ENCODE results near the gene HOXD10. TPM values are rescaled to one million over a fixed set of nuclear protein-coding genes. Genes with fewer than 3 reads are reported as not detected.

Gene HOXD10
- total RNA-seq, 1 donor from 2014 or later = not detected

GRCh38 chr2:176111846-176112374, 4.7 kb upstream of the HOXD10 start:
- DNase-seq (ENCODE audit: low spot score) = no peak
- Mint-ChIP-seq H3K9me3 (ENCODE audit: unreplicated experiment) (no peaks in the 10 kb centered on the region), H3K4me1 (ENCODE audit: unreplicated experiment) (peaks cover 19% of the 10 kb centered on the region), H3K27me3 (ENCODE audit: unreplicated experiment) (peaks cover 40% of the 10 kb centered on the region), H3K27ac (ENCODE audit: unreplicated experiment) (no peak overlapping the region), H3K4me3 (ENCODE audit: unreplicated experiment) (no peak overlapping the region), H3K36me3 (ENCODE audit: low read depth, unreplicated experiment) (no peaks in the 10 kb centered on the region)
- TF ChIP-seq, protein P1, sequence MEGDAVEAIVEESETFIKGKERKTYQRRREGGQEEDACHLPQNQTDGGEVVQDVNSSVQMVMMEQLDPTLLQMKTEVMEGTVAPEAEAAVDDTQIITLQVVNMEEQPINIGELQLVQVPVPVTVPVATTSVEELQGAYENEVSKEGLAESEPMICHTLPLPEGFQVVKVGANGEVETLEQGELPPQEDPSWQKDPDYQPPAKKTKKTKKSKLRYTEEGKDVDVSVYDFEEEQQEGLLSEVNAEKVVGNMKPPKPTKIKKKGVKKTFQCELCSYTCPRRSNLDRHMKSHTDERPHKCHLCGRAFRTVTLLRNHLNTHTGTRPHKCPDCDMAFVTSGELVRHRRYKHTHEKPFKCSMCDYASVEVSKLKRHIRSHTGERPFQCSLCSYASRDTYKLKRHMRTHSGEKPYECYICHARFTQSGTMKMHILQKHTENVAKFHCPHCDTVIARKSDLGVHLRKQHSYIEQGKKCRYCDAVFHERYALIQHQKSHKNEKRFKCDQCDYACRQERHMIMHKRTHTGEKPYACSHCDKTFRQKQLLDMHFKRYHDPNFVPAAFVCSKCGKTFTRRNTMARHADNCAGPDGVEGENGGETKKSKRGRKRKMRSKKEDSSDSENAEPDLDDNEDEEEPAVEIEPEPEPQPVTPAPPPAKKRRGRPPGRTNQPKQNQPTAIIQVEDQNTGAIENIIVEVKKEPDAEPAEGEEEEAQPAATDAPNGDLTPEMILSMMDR (IDR thresholded peaks at IDR 0.05; ENCODE audit: unreplicated experiment) = no peak

GRCh38 chr2:176112375-176113302, 3.9 kb upstream of the HOXD10 start:
- H3K36me3 Mint-ChIP-seq (ENCODE audit: low read depth, unreplicated experiment) = no peaks in the 10 kb centered on the region
- H3K4me1 Mint-ChIP-seq (ENCODE audit: unreplicated experiment) = peaks cover 17% of the 10 kb centered on the region
- peaks cover 40% of the 10 kb centered on the region for H3K27me3 Mint-ChIP-seq (ENCODE audit: unreplicated experiment)
- DNase-seq (ENCODE audit: low spot score) = no peak
- TF ChIP-seq, protein P1 (IDR thresholded peaks at IDR 0.05; ENCODE audit: unreplicated experiment) = no peak
- no peak overlapping the region for H3K27ac Mint-ChIP-seq (ENCODE audit: unreplicated experiment)
- H3K4me3 Mint-ChIP-seq (ENCODE audit: unreplicated experiment) = no peak overlapping the region
- H3K9me3 Mint-ChIP-seq (ENCODE audit: unreplicated experiment) = no peaks in the 10 kb centered on the region

DNA sequence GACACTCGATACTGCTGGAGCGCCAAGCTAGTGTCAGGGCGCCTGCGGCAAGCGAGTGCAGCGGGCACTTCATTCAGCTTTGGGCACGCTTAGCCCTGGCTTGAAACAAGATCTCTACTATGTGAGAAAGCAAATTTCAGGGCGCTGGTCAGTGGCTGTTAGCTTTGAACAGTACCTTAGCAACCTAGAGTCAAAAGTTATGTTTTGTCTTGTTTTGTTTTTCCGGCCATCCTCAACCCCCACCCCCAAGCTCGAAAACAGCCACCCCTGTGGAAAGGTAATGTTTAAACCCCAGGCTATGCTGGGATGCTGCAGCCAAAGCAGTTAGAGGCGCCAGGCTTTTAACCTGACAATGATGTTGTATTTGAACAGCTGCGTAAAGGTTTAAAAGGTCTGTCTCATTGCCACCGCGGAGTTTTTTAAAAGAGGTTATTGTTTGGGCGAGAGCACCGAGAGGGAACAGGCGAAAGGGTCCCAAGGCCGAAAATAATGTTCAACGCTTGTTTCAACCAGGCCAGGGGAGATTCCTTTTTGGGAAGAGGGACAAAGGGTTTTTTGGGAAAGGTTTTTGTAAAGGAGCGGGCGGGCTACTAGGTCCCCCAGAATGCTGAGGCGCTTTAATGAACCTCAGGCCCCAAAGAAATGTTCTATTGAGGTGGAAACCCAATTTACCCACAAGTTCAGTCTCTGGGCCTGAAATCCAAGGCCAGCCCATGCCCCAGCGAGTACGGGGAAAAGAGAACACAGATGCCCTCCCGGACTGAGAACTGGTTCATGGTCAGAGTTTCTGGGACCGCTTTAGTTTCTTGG, 2.3 kb upstream of the HOXD10 start:
- H3K4me1 Mint-ChIP-seq (ENCODE audit: unreplicated experiment) = peaks cover 16% of the 10 kb centered on the region
- H3K36me3 Mint-ChIP-seq (ENCODE audit: low read depth, unreplicated experiment) = no peaks in the 10 kb centered on the region
- no peaks in the 10 kb centered on the region for H3K9me3 Mint-ChIP-seq (ENCODE audit: unreplicated experiment)
- H3K27ac Mint-ChIP-seq (ENCODE audit: unreplicated experiment) = no peak overlapping the region
- DNase-seq (ENCODE audit: low spot score) = no peak
- no peak overlapping the region for H3K4me3 Mint-ChIP-seq (ENCODE audit: unreplicated experiment)
- peaks cover 46% of the 10 kb centered on the region for H3K27me3 Mint-ChIP-seq (ENCODE audit: unreplicated experiment)
- TF ChIP-seq, protein P1 (IDR thresholded peaks at IDR 0.05; ENCODE audit: unreplicated experiment) = no peak

DNA sequence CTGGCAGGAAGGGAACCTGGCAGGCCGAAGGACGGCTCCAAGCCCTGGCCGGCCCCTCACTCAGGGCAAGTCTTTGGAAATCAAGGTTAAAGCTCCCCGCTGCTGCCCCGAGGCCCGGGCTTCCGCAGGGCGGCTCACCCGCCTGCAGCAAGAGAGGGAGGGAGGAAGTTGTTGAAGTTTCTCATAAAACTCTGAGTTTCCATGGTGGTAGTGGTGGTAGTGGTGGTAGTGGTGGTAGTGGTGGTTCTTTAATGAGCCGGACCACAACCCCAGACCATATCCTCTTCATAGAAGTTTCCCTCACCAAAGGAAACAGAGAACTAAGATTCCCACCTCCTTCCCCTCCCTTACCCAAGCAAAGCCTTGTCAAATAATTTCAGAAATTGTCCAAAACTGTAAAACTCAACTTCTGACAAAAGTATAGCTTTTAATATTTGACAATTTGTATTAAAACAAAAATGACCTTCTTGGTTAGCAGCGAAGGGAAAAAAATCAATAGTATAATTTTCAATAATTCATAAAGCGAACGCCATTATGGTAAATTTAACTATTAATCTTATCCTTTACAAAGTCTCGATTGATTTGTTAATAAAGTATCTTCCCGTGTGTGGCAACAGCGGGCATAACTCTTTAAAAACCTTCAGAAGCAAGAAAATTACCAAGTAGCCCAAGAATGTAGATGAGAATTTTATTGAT, 1.5 kb upstream of the HOXD10 start:
- no peaks in the 10 kb centered on the region for H3K36me3 Mint-ChIP-seq (ENCODE audit: low read depth, unreplicated experiment)
- H3K4me3 Mint-ChIP-seq (ENCODE audit: unreplicated experiment) = no peak overlapping the region
- H3K27ac Mint-ChIP-seq (ENCODE audit: unreplicated experiment) = no peak overlapping the region
- no peak for DNase-seq (ENCODE audit: low spot score)
- H3K27me3 Mint-ChIP-seq (ENCODE audit: unreplicated experiment) = peaks cover 44% of the 10 kb centered on the region
- H3K4me1 Mint-ChIP-seq (ENCODE audit: unreplicated experiment) = peaks cover 13% of the 10 kb centered on the region
- TF ChIP-seq, protein P1 (IDR thresholded peaks at IDR 0.05; ENCODE audit: unreplicated experiment) = no peak
- H3K9me3 Mint-ChIP-seq (ENCODE audit: unreplicated experiment) = no peaks in the 10 kb centered on the region
